ENCODE results near the gene GLIPR2. TPM values are rescaled to one million over a fixed set of nuclear protein-coding genes. Genes with fewer than 3 reads are reported as not detected.

Gene GLIPR2
- polyA plus RNA-seq, 3 donors = 213 to 528 (median 520) TPM

DNA sequence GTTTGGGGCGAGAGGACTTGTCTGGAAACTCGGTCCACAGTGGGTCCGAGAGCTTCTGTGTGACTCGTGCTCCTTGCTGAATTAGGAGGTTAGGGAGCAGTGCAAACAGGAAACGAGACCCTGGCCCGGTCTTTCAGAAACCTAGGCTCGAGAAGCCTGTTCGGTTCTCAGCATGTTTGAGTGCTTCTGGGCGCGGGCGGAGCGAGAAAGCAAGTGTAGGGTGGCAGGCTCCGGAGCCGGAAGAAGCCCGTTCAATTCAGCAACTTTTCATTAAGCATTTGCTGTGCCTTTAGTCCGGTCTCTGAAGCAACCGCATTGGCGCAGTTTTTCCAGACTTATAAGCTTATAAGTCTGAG lies 54.7 kb downstream of the GLIPR2 start:
- Mint-ChIP-seq H3K36me3 (peaks cover 17 to 29% of the 10 kb centered on the region in 2 donors), H3K9me3 (no peaks in the 10 kb centered on the region), H3K4me3 (peak overlapping the region; percentile 95 to 97), H3K27me3 (ENCODE audit: low read depth in 3 of 3) (peaks cover 5 to 8% (median 7%) of the 10 kb centered on the region in 3 donors), H3K4me1 (peaks cover 39% of the 10 kb centered on the region), H3K27ac (peak overlapping the region; percentile 92 to 99 (median 95))
- peaks cover 56% of the 10 kb centered on the region for H3K79me2 ChIP-seq (ENCODE audit: insufficient read depth, low read length)
- WGBS (ENCODE audit: insufficient coverage) = 0% methylated on average over 18 of the region's 18 CpGs
- H3K36me3 ChIP-seq (replicated peaks in 1 of 2; ENCODE audit: control insufficient read depth in 1 of 2, insufficient read depth in 2 of 2, low read length in 2 of 2) = peaks cover 0 to 15% of the 10 kb centered on the region in 2 donors
- peaks cover 31 to 40% of the 10 kb centered on the region in 2 donors for H3K4me1 ChIP-seq (ENCODE audit: control insufficient read depth in 1 of 2, insufficient read depth in 2 of 2, low read length in 2 of 2)
- H3K9me3 ChIP-seq (replicated peaks in 1 of 2; ENCODE audit: control insufficient read depth in 1 of 2, insufficient read depth in 1 of 2, low read length in 2 of 2) = no peaks in the 10 kb centered on the region
- intact Hi-C loops (cut with micrococcal nuclease) = no loop called here
- TF ChIP-seq, protein P1, sequence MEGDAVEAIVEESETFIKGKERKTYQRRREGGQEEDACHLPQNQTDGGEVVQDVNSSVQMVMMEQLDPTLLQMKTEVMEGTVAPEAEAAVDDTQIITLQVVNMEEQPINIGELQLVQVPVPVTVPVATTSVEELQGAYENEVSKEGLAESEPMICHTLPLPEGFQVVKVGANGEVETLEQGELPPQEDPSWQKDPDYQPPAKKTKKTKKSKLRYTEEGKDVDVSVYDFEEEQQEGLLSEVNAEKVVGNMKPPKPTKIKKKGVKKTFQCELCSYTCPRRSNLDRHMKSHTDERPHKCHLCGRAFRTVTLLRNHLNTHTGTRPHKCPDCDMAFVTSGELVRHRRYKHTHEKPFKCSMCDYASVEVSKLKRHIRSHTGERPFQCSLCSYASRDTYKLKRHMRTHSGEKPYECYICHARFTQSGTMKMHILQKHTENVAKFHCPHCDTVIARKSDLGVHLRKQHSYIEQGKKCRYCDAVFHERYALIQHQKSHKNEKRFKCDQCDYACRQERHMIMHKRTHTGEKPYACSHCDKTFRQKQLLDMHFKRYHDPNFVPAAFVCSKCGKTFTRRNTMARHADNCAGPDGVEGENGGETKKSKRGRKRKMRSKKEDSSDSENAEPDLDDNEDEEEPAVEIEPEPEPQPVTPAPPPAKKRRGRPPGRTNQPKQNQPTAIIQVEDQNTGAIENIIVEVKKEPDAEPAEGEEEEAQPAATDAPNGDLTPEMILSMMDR (IDR thresholded peaks at IDR 0.05) = no peak
- peak overlapping the region; percentile 82 for H3K4me2 ChIP-seq (replicated peaks; ENCODE audit: extremely low read depth, low read length, poor library complexity, severe bottlenecking)
- peak overlapping the region; percentile 79 to 85 (median 84) for H3K4me3 ChIP-seq (replicated peaks in 1 of 3; ENCODE audit: low read depth in 2 of 3, low read length in 3 of 3)
- H4K20me1 ChIP-seq (ENCODE audit: insufficient read depth, low read length) = peaks cover 50% of the 10 kb centered on the region
- DNase-seq = peak in 2 of 3 donors; percentile 25 to 31
- no peaks in the 10 kb centered on the region for H3K27me3 ChIP-seq (ENCODE audit: control insufficient read depth in 2 of 2, insufficient read depth in 2 of 2, low read length in 2 of 2)
- H2AFZ ChIP-seq (ENCODE audit: insufficient read depth, low read depth, low read length, poor library complexity, severe bottlenecking) = peak overlapping the region; percentile 85
- H3K27ac ChIP-seq (ENCODE audit: low read depth in 1 of 2, low read length in 2 of 2) = peak overlapping the region; percentile 86 to 92
- H3K9ac ChIP-seq (ENCODE audit: insufficient read depth, low read length, poor library complexity, severe bottlenecking) = peak overlapping the region; percentile 92

DNA sequence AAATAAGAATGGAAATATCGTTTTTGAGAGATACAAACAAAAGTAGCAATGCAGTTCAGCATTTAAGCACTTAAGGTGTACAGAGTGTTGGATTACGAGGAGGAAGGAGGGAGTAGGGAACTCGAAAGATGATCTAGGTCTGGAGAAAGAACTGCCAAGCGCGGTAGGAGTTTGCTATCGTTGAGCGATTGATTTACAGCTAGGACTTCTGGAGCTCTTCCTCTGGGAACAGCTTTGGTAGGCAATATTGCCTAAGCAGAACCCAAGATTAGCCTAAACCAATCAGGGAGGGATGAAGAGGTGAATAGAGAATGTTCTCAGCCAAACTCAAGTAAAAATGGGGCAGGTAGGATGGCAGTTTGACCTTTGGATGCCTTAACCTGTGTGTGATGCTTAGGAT lies 55.2 kb downstream of the GLIPR2 start:
- peaks cover 17 to 32% of the 10 kb centered on the region in 2 donors for H3K36me3 Mint-ChIP-seq

More for the DNA sequence above, 55.2 kb downstream of the GLIPR2 start:
- Histone ChIP-seq H3K27me3 (ENCODE audit: control insufficient read depth in 2 of 2, insufficient read depth in 2 of 2, low read length in 2 of 2) (no peaks in the 10 kb centered on the region), H3K4me2 (replicated peaks; ENCODE audit: extremely low read depth, low read length, poor library complexity, severe bottlenecking) (peak overlapping the region; percentile 82), H3K4me1 (ENCODE audit: control insufficient read depth in 1 of 2, insufficient read depth in 2 of 2, low read length in 2 of 2) (peaks cover 31 to 40% of the 10 kb centered on the region in 2 donors), H2AFZ (ENCODE audit: insufficient read depth, low read depth, low read length, poor library complexity, severe bottlenecking) (peak overlapping the region; percentile 85), H3K79me2 (ENCODE audit: insufficient read depth, low read length) (peaks cover 60% of the 10 kb centered on the region), H3K9me3 (replicated peaks in 1 of 2; ENCODE audit: control insufficient read depth in 1 of 2, insufficient read depth in 1 of 2, low read length in 2 of 2) (no peaks in the 10 kb centered on the region), H4K20me1 (ENCODE audit: insufficient read depth, low read length) (peaks cover 54% of the 10 kb centered on the region), H3K9ac (ENCODE audit: insufficient read depth, low read length, poor library complexity, severe bottlenecking) (peak overlapping the region; percentile 92), H3K36me3 (replicated peaks in 1 of 2; ENCODE audit: control insufficient read depth in 1 of 2, insufficient read depth in 2 of 2, low read length in 2 of 2) (peaks cover 1 to 19% of the 10 kb centered on the region in 2 donors), H3K4me3 (replicated peaks in 1 of 3; ENCODE audit: low read depth in 2 of 3, low read length in 3 of 3) (peak overlapping the region; percentile 79 to 85 (median 84)), H3K27ac (ENCODE audit: low read depth in 1 of 2, low read length in 2 of 2) (peak overlapping the region; percentile 86 to 92)
- DNase-seq = peak in 1 of 3 donors; percentile 36
- Mint-ChIP-seq H3K27me3 (ENCODE audit: low read depth in 3 of 3) (peaks cover 5 to 8% (median 7%) of the 10 kb centered on the region in 3 donors), H3K27ac (peak overlapping the region; percentile 92 to 99 (median 95)), H3K4me1 (peaks cover 39% of the 10 kb centered on the region), H3K9me3 (no peaks in the 10 kb centered on the region), H3K4me3 (peak overlapping the region; percentile 95 to 97)
- intact Hi-C loops (cut with micrococcal nuclease) = no loop called here
- TF ChIP-seq, protein P1 (IDR thresholded peaks at IDR 0.05) = no peak
- 0% methylated on average over 7 of the region's 7 CpGs for WGBS (ENCODE audit: insufficient coverage)
